NCI-H2081 treated with DMSO at 0.1 percent for 48 hours (cell line): Measurements from ENCODE around the gene RPS24.
"Not testable (repeated sequence)": the region's sequence is repeated elsewhere in the genome, so short reads cannot be mapped to it uniquely, and the experiment has no call there.

Experiments
- DNase-seq: peaks from one replicate; lab custom pipeline; 2025; lab: John Stamatoyannopoulos, UW

Gene RPS24

DNA sequence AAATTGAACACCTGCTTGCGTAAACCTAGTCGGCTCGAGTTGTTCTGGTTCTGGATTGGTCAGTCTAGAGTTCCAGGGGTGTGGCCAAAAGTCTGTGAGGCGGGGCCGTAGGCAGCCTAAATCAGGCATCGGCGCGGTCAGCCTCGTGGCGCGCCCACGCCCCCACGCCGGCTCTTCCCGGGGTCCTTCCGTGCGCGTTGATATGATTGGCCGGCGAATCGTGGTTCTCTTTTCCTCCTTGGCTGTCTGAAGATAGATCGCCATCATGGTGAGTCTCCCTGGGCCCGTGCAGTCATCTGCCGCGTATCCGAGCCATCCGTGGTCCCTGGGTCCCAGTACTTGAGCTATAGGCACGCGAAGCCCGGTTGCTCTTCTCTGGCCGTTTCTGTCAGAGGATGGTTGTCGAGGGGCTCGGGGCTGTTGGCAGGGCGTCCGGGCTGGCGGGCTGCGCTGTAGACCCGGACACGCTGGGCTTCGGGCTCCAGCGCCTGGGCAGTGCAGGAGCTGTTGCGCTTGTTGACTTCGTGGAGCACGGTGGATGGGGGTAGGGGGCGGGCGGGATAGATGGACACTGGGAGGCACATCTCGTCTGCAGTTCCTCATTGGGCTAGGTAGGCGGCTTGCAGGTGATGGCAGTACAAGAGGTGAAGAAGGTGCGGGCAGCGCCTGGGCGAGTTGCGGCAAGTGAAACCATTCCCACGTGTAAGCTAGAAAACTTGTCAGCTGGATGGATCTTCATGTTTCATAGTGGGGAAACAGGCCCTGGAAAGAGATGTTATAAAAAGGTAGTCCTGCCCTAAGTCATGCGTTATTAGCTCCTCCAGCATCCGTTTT, at the start of gene RPS24:
Gene RPS24 (plus strand): TSS at position 227 of the 834 bp plus-strand sequence. CDS start 39 bp downstream, at position 266.
- DNase-seq: peak; percentile 91

DNA sequence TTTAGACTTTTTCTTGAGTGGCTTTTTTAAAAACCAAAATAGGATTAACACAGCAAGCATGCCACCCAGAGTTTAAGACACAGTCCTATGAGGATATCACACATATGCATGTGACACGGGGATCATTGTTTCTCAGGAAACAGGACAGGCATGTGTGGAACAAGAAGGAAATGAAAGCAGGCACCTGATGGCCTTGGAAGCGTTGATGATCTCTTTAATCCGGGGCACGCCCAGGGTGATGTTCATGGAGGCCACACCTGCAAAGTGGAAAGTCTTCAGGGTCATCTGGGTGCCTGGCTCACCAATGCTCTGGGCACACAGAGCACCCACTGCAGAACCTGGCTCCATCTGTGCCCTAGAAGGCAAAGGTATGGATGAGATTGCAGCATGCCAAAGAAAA, 48.7 kb upstream of the RPS24 start:
- no peak for DNase-seq

DNA sequence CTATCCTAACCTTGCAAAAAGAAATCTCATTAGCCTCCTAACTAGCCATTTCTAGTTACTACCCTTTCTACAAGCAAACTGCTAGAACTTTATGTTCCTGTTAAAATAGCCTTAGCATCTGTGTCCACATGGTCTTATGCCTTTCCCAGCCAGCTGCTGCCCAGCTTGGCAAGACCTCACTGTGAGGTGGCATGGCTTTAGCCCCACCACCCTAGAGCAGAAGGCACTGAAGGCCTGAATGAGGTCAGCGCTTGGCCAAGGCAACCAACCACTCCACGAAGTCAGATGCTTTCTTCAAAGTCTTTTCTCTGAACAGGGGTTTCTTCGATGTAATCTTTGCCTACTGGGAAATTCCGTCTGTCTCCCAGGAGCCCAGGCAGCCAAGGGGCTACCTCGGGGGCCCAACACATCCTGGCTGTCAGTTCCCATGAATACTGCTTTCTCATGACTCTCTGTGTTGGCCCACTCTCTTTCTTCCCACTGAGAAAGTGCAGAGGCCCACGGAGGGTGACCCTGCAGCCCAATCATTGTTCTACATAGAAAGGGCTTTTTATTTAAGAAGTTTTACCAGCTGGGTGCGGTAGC, 45.9 kb upstream of the RPS24 start:
- no peak for DNase-seq

DNA sequence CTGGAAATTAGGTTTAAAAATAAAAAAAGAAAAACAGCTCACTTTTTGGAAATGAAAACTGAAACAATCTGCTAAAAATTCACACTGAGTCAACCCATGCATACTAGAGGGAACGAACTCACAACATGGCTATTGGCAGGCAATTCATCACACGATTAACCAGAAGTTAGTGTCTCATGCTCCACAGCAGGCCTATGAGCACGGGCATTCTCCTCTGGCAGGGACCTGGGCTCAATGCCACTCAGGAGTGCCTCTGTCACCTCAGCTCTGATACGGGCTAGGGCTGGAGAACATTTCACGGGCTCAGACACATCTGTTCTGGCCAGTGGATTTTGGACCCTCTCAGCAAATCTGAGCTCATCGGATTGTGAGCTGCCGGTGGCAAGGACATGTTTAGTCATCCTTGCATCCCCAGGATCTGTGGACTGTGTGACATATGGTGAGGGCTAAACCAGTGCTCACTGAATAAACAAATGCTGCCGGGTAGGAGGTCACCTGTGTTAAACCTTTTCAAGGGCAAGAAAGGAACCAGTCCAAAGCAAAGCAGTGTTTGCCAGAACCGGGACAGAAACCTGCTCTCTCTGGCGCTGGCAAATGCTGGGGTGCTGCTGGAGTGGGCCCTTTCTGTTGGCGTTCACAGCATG, 44.5 kb upstream of the RPS24 start:
- no peak for DNase-seq

DNA sequence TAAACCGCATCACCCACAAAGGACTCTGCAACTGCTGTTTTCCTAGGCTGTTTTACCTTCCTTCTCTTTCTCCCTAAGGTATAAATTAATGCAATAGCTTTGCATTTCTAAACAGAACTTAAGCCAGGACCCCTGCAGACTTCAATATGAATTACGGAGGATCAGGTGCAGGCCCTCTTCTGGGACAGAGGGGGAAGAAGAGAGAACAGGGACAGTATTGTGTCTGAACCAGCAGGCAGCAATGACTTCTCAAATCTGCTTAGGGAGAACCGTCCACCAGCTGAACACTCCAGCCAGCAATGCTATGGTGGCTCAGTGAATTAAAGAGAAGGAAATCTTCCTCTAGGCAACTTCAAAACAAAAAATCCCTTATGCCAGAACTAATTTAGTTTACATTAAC, 40.0 kb upstream of the RPS24 start:
- no peak for DNase-seq

DNA sequence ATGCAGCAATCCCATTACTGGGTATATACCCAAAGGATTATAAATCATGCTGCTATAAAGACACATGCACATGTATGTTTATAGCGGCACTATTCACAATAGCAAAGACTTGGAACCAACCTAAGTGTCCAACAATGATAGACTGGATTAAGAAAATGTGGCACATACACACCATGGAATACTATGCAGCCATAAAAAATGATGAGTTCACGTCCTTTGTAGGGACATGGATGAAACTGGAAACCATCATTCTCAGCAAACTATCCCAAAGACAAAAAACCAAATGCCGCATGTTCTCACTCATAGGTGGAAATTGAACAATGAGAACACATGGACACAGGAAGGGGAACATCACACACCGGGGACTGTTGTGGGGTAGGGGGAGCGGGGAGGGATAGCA, 34.9 kb upstream of the RPS24 start:
- DNase-seq: not testable (repeated sequence)

DNA sequence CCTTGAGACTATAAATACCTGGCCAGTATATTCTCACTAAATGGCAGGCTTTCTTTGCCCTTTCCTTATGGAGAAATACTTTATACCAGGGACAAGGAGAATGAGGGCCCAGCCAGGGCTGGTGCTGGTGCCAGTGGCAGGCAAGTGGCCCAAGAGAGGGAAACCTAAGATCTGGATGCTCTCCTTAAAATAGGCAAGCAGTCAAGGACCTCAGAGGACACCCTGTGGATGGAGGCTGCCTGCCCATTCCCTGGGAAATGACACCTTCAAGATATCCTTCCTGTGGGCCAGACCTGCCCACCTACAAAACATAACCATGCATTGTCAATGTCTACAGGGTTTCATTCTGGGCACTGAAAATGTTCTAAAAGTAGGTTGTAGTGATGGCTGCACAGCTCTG, 33.5 kb upstream of the RPS24 start:
- DNase-seq: no peak

DNA sequence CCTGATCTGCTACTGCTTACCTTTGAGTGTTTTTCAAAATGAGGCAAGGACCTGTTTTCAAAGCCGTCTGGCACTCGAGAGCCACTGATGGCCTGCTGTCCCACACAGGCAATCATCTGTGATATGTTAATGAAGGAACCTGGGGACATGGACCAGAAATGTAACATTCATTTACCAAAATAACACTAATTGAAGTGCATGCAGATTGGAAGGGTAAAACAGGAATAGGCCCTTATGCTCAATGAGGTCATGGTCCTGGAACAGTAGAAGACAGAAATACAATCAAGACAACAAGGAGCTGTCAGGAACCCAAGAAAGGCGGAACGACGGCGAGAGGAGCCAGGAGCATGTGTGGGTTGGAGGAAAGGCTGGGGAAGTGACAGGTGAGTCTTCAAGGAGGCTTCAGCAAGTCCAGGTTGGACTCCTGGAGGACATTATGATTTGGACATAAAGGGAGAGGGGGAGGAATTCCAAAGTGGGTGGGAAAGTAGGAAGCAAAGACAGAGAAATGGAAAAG, 32.6 kb upstream of the RPS24 start:
- DNase-seq: no peak

DNA sequence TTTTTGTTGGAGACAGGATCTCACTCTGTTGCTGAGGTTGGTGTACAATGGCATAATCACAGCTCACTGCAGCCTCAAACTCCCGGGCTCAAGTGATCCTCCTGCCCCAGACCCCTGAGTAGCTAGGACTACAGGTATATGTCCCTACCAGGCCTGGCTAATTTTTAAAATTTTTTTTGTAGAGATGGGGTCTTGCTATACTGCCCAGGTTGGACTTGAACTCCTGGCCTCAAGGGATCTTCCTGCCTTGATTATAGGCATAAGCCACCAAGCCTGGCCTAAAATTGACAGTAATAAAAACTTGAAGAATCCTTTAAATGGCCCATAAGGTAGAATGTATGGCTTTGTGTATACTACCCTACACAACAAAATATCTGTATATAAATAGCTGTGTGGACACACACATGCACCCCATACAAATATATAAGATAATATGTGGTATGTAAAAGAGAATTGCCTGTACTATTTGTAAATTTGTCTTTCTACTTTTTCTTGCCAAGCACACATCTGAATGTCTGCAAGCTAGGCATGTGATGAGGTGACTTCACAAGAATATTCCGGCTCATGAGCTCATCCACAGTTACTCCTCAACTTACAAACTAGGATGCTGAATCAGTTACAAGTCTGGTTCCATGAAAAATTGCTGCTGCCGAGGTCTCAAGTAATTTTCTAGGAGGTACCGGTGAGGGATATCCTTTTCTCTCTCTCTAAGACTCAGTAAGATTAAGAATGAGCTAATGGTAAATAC, 30.9 kb upstream of the RPS24 start:
- no peak for DNase-seq

DNA sequence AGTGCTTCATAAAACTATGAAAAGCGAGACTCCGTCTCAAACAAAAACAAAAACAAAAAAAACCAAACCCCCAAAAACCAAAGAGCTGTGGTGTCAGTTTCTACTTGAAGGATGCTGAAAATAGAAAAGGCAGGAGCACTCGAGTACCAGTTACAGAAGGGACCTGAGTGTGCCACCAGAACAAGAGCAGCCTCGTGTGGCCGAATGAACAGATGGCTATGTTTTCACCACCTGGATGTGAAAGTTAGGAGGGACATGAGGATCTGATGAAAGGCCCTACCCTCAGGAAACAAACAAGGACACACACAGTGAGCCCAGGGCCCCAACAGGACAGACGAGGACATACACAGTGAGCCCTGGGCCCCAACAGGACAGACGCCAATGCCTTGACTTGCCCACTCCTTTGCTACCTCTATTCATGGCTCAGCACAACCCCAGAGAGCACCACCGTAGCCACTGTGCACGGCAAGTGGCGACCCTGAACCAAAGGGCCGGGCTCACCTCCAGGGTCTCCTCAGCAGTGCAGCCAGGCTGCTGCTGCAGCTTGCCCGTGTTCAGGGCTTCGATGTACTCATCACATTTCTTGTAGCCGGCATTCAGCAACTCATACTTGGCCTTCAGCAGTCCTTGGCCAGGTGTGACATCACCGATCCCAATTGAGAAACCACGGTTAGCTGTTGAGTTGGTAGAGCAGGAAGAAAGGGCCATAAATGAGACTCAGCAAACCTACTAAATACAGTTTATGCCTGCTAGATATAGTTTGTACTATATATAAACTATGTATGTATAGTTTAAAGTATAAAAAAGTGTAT, 29.2 kb upstream of the RPS24 start:
- DNase-seq: no peak

DNA sequence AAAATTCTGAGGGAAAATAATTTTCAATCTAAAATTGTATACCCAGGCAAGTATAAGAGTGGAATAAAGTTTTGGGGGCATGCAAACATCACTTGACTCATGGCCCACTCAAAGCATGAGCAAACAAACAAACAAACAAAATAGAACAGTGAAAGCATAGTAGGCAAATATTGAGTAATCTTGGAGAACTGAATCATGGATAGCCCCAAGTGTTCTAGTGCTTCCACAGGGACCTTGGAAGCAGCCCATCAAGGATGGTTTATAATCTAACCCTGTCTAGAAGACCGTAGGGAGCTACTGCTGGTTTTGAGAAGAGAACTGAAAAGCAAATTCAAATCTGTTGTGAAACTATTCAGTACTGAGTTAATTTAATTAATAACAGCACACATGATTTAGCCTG, 26.5 kb upstream of the RPS24 start:
- no peak for DNase-seq

DNA sequence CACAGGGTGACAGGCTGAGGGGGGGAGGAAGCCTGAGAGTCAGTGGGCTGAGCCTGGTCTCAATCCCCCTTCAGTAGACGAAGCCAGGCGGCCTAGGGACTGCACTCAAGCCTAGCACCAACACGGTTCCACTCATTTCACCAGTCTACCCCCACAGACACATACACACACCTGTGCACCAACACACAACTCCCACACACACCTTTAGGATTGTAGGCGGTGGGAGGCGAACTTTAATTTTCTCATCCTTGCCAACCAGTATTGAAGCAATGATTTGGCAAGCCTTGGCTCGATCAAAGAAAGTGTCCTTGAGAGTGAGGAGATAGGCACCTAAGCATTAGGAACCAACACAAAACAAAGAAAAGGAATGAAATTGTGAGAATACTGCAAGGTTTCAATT, 24.0 kb upstream of the RPS24 start:
- no peak for DNase-seq

DNA sequence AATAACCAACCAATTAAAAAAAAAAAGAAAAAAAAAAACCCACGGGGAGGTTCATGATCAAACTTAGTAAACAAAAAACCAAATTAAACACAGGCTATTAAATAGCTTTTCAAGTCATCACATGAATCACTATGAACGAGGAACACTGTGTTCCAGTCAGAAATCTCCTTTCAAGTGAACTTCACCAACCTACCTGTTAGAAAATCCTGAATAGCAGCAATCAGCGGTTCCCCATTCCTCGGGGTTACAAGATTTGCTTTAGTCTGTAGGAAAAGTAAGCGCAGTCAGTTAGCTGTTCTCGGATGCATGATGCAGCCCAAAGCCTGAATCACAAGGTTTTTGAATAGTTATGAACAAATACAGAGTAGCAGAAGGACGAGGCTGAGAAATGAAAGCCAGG, 23.4 kb upstream of the RPS24 start:
- DNase-seq: no peak

DNA sequence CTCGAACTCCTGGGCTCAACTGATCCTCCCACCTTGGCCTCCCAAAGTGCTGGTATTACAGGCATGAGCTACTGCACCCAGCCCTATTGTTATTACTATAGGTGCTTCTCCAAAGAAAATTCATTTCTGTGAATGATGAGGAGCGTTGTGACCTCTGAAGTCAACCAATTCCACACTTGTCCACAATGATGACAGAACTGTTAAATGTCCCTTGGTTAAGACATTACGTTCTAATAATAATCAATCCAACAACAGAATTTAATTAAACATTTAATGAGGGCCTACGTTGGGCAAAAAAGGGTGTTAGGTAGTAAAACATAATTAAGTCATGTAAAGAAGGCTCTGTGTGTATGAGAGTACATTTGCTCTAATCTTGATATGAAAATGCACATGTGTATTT, 22.6 kb upstream of the RPS24 start:
- no peak for DNase-seq

DNA sequence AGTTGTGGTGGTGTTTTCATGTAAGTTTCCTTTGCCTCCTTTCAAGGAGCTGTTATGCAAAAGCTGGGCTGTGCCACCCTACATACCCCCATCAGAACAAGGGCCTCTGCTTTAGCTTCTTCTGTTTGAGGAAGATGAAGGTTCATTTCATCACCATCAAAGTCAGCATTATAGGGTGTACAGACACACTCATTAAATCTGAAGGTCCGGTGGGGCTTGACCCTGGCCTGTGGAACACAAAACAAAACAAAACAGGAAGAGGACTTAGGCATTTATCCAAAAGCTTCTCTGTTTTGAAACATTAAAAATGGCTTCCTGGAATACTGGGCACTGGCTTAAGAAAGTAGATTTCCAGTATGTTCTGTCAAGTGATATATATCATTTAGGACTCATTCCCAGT, 20.1 kb upstream of the RPS24 start:
- DNase-seq: no peak

DNA sequence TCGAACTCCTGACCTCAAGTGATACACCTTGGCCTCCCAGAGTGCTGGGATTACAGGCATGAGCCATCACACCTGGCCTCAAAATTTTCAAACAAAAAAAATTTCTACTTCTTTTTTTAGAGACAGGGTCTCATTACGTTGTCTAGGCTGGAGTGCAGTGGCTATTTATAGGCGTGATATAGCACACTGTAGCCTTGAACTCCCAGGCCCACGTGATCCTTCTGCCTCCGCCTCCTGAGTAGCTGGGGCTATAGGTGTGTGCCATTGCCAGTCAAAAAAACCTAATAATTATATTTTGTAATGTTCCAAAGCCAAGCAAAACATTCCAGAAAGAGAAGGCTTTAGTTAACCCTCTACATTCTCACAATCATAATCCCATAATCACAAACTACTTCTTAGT, 18.1 kb upstream of the RPS24 start:
- DNase-seq: no peak

DNA sequence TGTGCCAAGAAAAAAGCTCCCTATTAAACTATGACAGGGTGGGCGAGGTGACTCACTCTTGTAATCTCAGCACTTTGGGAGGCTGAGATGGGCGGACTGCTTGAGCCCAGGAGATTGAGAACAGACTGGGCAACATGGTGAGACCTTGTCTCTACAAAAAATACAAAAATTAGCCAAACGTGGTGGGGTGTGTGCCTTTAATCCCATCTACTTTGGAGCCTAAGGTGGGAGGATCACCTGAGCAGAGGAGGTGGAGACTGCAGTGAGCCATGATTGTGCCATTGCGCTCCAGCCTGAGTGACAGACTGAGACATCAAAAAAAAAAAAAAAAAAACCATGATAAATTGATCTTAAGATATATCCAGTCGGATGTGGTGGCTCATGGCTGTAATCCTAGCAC, 15.8 kb upstream of the RPS24 start:
- no peak for DNase-seq

DNA sequence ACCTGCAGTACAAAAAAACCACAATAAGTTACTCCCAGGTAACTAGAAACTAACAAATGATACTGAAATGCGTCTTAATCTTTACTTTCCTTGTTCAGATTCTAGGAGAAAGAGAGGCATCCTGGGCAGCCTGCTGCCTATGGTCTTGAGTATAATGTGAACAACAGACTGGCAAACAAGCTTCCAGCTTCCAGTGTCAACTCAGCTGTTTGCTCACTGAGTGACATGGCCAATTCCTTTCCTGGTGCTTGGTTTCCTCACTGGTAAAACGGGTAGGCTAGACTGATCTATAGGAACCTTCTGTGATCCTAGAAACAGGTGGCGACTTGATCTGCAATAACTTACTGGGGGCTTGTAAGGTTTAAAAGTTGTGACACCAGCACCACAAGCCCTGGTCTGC, 14.4 kb upstream of the RPS24 start:
- DNase-seq: no peak

DNA sequence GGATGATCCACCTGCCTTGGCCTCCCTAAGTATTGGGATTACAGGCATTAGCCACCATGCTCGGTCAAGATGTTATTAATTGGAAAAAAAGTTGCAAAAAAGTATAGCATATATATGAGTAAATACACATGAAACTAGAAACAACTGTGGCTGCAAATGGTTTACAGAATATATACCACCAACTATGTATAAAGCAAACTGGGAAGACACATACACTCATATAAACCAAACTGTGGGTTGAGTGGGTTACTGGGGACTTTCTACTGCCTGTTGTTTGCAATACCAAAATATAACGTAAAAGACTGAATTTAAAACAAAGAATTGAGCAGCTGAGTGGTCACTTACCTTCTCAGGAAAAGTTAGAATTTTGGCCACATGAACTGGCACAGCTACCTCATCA, 12.5 kb upstream of the RPS24 start:
- no peak for DNase-seq

DNA sequence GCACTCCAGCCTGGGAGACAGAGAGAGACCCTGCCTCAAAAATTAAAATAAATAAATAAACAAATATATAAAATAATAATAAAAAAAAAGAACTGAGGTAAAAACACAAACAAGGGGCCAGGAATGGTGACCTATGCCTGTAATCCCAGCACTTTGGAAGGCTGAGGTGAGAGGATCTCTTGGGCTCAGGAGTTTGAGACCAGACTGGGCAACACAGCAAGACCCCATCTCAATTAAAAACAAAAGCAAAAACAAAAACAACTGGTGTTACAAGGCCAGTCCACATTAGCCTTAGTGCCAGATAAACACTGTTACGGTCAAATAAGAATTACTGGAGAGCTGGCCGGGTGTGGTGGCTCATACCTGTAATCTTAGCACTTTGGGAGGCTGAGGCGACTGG, 9.9 kb upstream of the RPS24 start:
- no peak for DNase-seq

DNA sequence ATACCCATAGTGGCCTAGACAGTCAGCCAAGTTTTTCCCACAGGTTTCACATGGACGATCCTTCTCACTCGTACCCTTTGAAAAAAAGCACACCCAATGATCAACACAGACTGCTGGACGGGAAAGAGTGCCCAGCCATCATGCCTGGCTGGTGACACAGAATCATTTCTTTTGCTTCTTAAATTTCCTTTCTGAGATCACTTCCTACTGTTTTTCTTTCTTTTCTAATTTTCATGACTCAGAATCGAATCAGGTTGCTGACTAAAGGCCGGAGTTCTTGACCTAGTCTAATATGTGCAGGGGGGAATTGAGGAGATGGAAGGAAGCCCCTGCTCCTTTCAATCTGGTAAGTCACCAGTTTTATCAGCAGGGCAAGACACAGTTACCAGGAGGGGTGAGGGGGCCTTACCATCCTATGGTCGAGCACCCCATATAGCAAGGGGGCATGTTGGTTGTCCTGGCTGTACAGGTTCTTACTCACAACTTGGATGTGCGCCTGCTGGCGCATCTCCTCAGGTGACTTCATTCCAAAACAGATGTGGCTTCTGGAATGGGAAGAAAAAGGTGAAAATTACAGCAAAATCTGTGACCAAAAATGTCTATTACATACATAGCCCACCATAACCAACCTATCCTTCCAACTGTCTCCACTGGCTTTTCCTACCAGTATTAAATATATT, 7.8 kb upstream of the RPS24 start:
- no peak for DNase-seq
